ENCODE data around the gene MIPOL1. TPM values are rescaled to one million over a fixed set of nuclear protein-coding genes. Genes with fewer than 3 reads are reported as not detected.
"Not testable (repeated sequence)": the region's sequence is repeated elsewhere in the genome, so short reads cannot be mapped to it uniquely, and the experiment has no call there.

MIPOL1 gene
- total RNA-seq, 2 experiments from 2014 or later = not detected

GRCh38 chr14:37202265-37202664, 4.5 kb downstream of the MIPOL1 start:
- peaks cover 2% of the 10 kb centered on the region for H3K36me3 Mint-ChIP-seq
- H3K9me3 Mint-ChIP-seq = peaks cover 2% of the 10 kb centered on the region
- no peak for DNase-seq
- H3K4me1 Mint-ChIP-seq = peaks cover 12% of the 10 kb centered on the region
- H3K27ac Mint-ChIP-seq = no peak overlapping the region
- no peak overlapping the region for H3K4me3 Mint-ChIP-seq
- H3K27me3 Mint-ChIP-seq = peaks cover 17% of the 10 kb centered on the region

- Mint-ChIP-seq H3K4me3 (no peak overlapping the region), H3K4me1 (peaks cover 8% of the 10 kb centered on the region), H3K27me3 (peaks cover 12% of the 10 kb centered on the region), H3K36me3 (peaks cover 2% of the 10 kb centered on the region), H3K27ac (no peak overlapping the region), H3K9me3 (peaks cover 2% of the 10 kb centered on the region)
- DNase-seq = no peak
These were observed 5.1 kb downstream of the MIPOL1 start for GRCh38 chr14:37202812-37203211.

- Mint-ChIP-seq H3K27ac (no peak overlapping the region), H3K4me3 (no peak overlapping the region), H3K9me3 (peaks cover 2% of the 10 kb centered on the region), H3K27me3 (peaks cover 6% of the 10 kb centered on the region), H3K4me1 (peaks cover 2% of the 10 kb centered on the region), H3K36me3 (no peaks in the 10 kb centered on the region)
- DNase-seq = no peak
These were observed 5.7 kb downstream of the MIPOL1 start for GRCh38 chr14:37203423-37203822.

GRCh38 chr14:37205623-37206605, 8.2 kb downstream of the MIPOL1 start:
- not testable (repeated sequence) for H3K4me1 Mint-ChIP-seq, H3K27me3 Mint-ChIP-seq, H3K36me3 Mint-ChIP-seq, H3K4me3 Mint-ChIP-seq, H3K27ac Mint-ChIP-seq, DNase-seq, H3K9me3 Mint-ChIP-seq

GRCh38 chr14:37209617-37210016, 11.9 kb downstream of the MIPOL1 start:
- H3K36me3 Mint-ChIP-seq, H3K27me3 Mint-ChIP-seq, H3K4me3 Mint-ChIP-seq, H3K9me3 Mint-ChIP-seq, H3K27ac Mint-ChIP-seq, DNase-seq, H3K4me1 Mint-ChIP-seq: not testable (repeated sequence)

- H3K4me3 Mint-ChIP-seq = no peak overlapping the region
- no peaks in the 10 kb centered on the region for H3K27me3 Mint-ChIP-seq
- no peak for DNase-seq
- H3K27ac Mint-ChIP-seq = no peak overlapping the region
- H3K4me1 Mint-ChIP-seq = no peaks in the 10 kb centered on the region
- no peaks in the 10 kb centered on the region for H3K36me3 Mint-ChIP-seq
- H3K9me3 Mint-ChIP-seq = peaks cover 6% of the 10 kb centered on the region
These were observed 12.7 kb downstream of the MIPOL1 start for GRCh38 chr14:37210448-37210847.

- Mint-ChIP-seq H3K27me3 (no peaks in the 10 kb centered on the region), H3K9me3 (peaks cover 4% of the 10 kb centered on the region), H3K36me3 (no peaks in the 10 kb centered on the region), H3K4me3 (no peak overlapping the region), H3K27ac (no peak overlapping the region), H3K4me1 (no peaks in the 10 kb centered on the region)
- no peak for DNase-seq
These were observed 15.3 kb downstream of the MIPOL1 start for GRCh38 chr14:37213016-37213415.

GRCh38 chr14:37215345-37215744, 17.6 kb downstream of the MIPOL1 start:
- H3K4me1 Mint-ChIP-seq = no peaks in the 10 kb centered on the region
- H3K27ac Mint-ChIP-seq = no peak overlapping the region
- no peak overlapping the region for H3K4me3 Mint-ChIP-seq
- H3K36me3 Mint-ChIP-seq = no peaks in the 10 kb centered on the region
- no peak for DNase-seq
- no peaks in the 10 kb centered on the region for H3K27me3 Mint-ChIP-seq
- peaks cover 4% of the 10 kb centered on the region for H3K9me3 Mint-ChIP-seq

- no peak overlapping the region for H3K27ac Mint-ChIP-seq
- peaks cover 9% of the 10 kb centered on the region for H3K9me3 Mint-ChIP-seq
- H3K4me1 Mint-ChIP-seq = no peaks in the 10 kb centered on the region
- H3K4me3 Mint-ChIP-seq = no peak overlapping the region
- no peaks in the 10 kb centered on the region for H3K27me3 Mint-ChIP-seq
- no peaks in the 10 kb centered on the region for H3K36me3 Mint-ChIP-seq
- no peak for DNase-seq
These were observed 23.3 kb downstream of the MIPOL1 start for GRCh38 chr14:37221073-37221472.

GRCh38 chr14:37223947-37224474, 26.3 kb downstream of the MIPOL1 start:
- Mint-ChIP-seq H3K27me3 (no peaks in the 10 kb centered on the region), H3K36me3 (no peaks in the 10 kb centered on the region), H3K9me3 (peaks cover 9% of the 10 kb centered on the region), H3K4me3 (no peak overlapping the region), H3K27ac (no peak overlapping the region), H3K4me1 (no peaks in the 10 kb centered on the region)
- DNase-seq = no peak

- H3K9me3 Mint-ChIP-seq, H3K36me3 Mint-ChIP-seq, H3K4me3 Mint-ChIP-seq: not testable (repeated sequence)
These were observed 27.9 kb downstream of the MIPOL1 start for GRCh38 chr14:37225668-37226067.

GRCh38 chr14:37230551-37231194, 32.9 kb downstream of the MIPOL1 start:
- no peak overlapping the region for H3K27ac Mint-ChIP-seq
- H3K36me3 Mint-ChIP-seq = no peaks in the 10 kb centered on the region
- H3K4me3 Mint-ChIP-seq = no peak overlapping the region
- H3K9me3 Mint-ChIP-seq = peaks cover 3% of the 10 kb centered on the region
- no peak for DNase-seq
- H3K4me1 Mint-ChIP-seq = no peaks in the 10 kb centered on the region
- H3K27me3 Mint-ChIP-seq = no peaks in the 10 kb centered on the region

More at GRCh38 chr14:37225668-37226067, 27.9 kb downstream of the MIPOL1 start:
- not testable (repeated sequence) for H3K27me3 Mint-ChIP-seq, H3K27ac Mint-ChIP-seq, H3K4me1 Mint-ChIP-seq, DNase-seq

GRCh38 chr14:37232907-37233481, 35.3 kb downstream of the MIPOL1 start:
- DNase-seq = no peak

GRCh38 chr14:37234222-37234621, 36.5 kb downstream of the MIPOL1 start:
- no peak for DNase-seq
- H3K4me3 Mint-ChIP-seq = no peak overlapping the region
- no peak overlapping the region for H3K27ac Mint-ChIP-seq
- no peaks in the 10 kb centered on the region for H3K4me1 Mint-ChIP-seq
- no peaks in the 10 kb centered on the region for H3K27me3 Mint-ChIP-seq
- H3K9me3 Mint-ChIP-seq = no peaks in the 10 kb centered on the region
- H3K36me3 Mint-ChIP-seq = no peaks in the 10 kb centered on the region

More at GRCh38 chr14:37232907-37233481, 35.3 kb downstream of the MIPOL1 start:
- no peak overlapping the region for H3K4me3 Mint-ChIP-seq
- H3K27me3 Mint-ChIP-seq = no peaks in the 10 kb centered on the region
- H3K4me1 Mint-ChIP-seq = no peaks in the 10 kb centered on the region
- no peaks in the 10 kb centered on the region for H3K9me3 Mint-ChIP-seq
- H3K27ac Mint-ChIP-seq = no peak overlapping the region
- no peaks in the 10 kb centered on the region for H3K36me3 Mint-ChIP-seq

- not testable (repeated sequence) for H3K9me3 Mint-ChIP-seq, H3K36me3 Mint-ChIP-seq, H3K4me1 Mint-ChIP-seq, H3K4me3 Mint-ChIP-seq, DNase-seq, H3K27me3 Mint-ChIP-seq, H3K27ac Mint-ChIP-seq
These were observed 38.3 kb downstream of the MIPOL1 start for GRCh38 chr14:37236044-37236443.

All from activated naive CD8-positive, alpha-beta T cell treated with anti-CD3 and anti-CD28 coated beads for 36 hours (primary cell).